K562 (cell line): ENCODE data around the gene XRRA1. TPM values are rescaled to one million over a fixed set of nuclear protein-coding genes. Genes with fewer than 3 reads are reported as not detected.

Source experiments
- ATAC-seq: fragments of 200-7000 bp; cut with Tn5 transposase; 3 replicates; pipeline ENCODE4 v1.9.1; 2020; ENCODE audit warnings: moderate library complexity
- BruUV-seq: library from RNA; stranded (reverse); fragments of 400-500 nt; replicated peaks from 2 replicates; lab custom pipeline; 2021; lab: Mats Ljungman, UMichigan
- CTCF ChIA-PET: fragments of 300-600 bp; formaldehyde crosslinking; extraction: SDS; loops from one replicate; lab custom pipeline; 2021; ENCODE audit warnings: low intra/inter-chr PET ratio; lab: Yijun Ruan, JAX
- POLR2A ChIA-PET: fragments of 300-600, 350-650 bp; sonication (Branson Sonifier 250); formaldehyde crosslinking; extraction: SDS; loops from one replicate; lab custom pipeline; 2021; ENCODE audit warnings: antibody characterized with exemption, inconsistent platforms; lab: Yijun Ruan, JAX
- DNase-seq, 4 experiments: peaks; one replicate each; pipeline versions ENCODE4 v3.0.0 to v3.0.0-alpha.2; 2011 to 2018; ENCODE audit warnings: low spot score in 3 of 4, mixed read lengths in 3 of 4; ENCODE audit errors: extremely low read depth in 1 of 4
- FAIRE-seq: peaks from 2 replicates; lab custom pipeline; 2011; peaks lifted over from hg19 to GRCh38; lab: Jason Lieb, UNC
- H2AFZ ChIP-seq: 2 replicates; pipeline ENCODE4 v1.6.0; 2011; ENCODE audit warnings: low read depth, low read length, control low read depth, inconsistent platforms
- H3K27ac ChIP-seq: fragments of 200-600 bp; 3 replicates; pipeline ENCODE4 v1.8.0; 2011; ENCODE audit warnings: low read depth, mild to moderate bottlenecking, control low read depth, inconsistent platforms, low read length, moderate library complexity, mixed read lengths; ENCODE audit errors: extremely low read depth
- H3K27me3 ChIP-seq, 2 experiments: fragments of 300-600 bp in 1 of 2; 2 replicates in 1 of 2; 3 replicates in 1 of 2; pipeline versions ENCODE4 v1.6.0 to v1.8.0; 2011; ENCODE audit warnings: inconsistent platforms in 2 of 2, low read length in 2 of 2, mild to moderate bottlenecking in 1 of 2, mixed read lengths in 1 of 2, moderate library complexity in 1 of 2; ENCODE audit not compliant: control insufficient read depth in 2 of 2, insufficient read depth in 2 of 2
- H3K36me3 ChIP-seq: fragments of 300-600 bp; 3 replicates; pipeline ENCODE4 v1.8.0; 2011; ENCODE audit warnings: mild to moderate bottlenecking, low read length, inconsistent platforms; ENCODE audit not compliant: control insufficient read depth, insufficient read depth
- H3K4me1 ChIP-seq, 2 experiments: fragments of 200-600 bp in 1 of 2; replicated peaks in 1 of 2; 2 replicates in 1 of 2; 3 replicates in 1 of 2; pipeline versions ENCODE4 v1.5.1 to v1.8.0; 2011; ENCODE audit warnings: inconsistent platforms in 2 of 2, low read length in 2 of 2, mild to moderate bottlenecking in 1 of 2, mixed read lengths in 1 of 2, moderate library complexity in 1 of 2; ENCODE audit not compliant: control insufficient read depth in 2 of 2, insufficient read depth in 2 of 2
- H3K4me2 ChIP-seq: 2 replicates; pipeline ENCODE4 v1.6.1; 2011; ENCODE audit warnings: low read length, control low read depth, inconsistent platforms, mixed read lengths; ENCODE audit not compliant: insufficient read depth
- H3K4me3 ChIP-seq: fragments of 200-600 bp; sonication (generic), shearing (Covaris generic); 2 replicates; pipeline ENCODE4 v1.5.1; 2016; ENCODE audit warnings: control low read depth, inconsistent platforms
- H3K79me2 ChIP-seq: fragments of 200-600 bp; 3 replicates; pipeline ENCODE4 v1.8.0; 2011; ENCODE audit warnings: low read length, inconsistent platforms; ENCODE audit not compliant: control insufficient read depth, insufficient read depth
- H3K9ac ChIP-seq, 2 experiments: 2 replicates each; pipeline versions ENCODE4 v1.6.0 to v1.6.1; 2011; ENCODE audit warnings: low read depth in 2 of 2, low read length in 2 of 2, control low read depth in 1 of 2, inconsistent platforms in 1 of 2, mild to moderate bottlenecking in 1 of 2, mixed read lengths in 1 of 2; ENCODE audit not compliant: insufficient read depth in 1 of 2
- H3K9me1 ChIP-seq: one replicate; pipeline ENCODE4 v1.6.0; 2011; ENCODE audit warnings: inconsistent platforms, mild to moderate bottlenecking, low read length, moderate library complexity; ENCODE audit not compliant: control insufficient read depth, insufficient read depth
- H3K9me3 ChIP-seq: replicated peaks from 2 replicates; pipeline ENCODE4 v1.5.1; 2011; ENCODE audit warnings: low read depth, low read length, inconsistent platforms; ENCODE audit not compliant: control insufficient read depth, insufficient read depth
- H4K20me1 ChIP-seq: replicated peaks from 2 replicates; pipeline ENCODE4 v1.6.1; 2011; ENCODE audit warnings: low read length, inconsistent platforms, mixed read lengths; ENCODE audit not compliant: control insufficient read depth, insufficient read depth
- ZBTB40 ChIP-seq, 2 experiments: fragments of 450-650 bp in 1 of 2; sonication (generic) in 1 of 2; formaldehyde crosslinking in 1 of 2; IDR thresholded peaks; 2 replicates each; pipeline versions ENCODE4 v1.7.1 to v1.9.0; 2016 to 2022; ENCODE audit warnings: inconsistent platforms in 1 of 2, mild to moderate bottlenecking in 1 of 2, missing genetic modification reagents in 1 of 2
- WGBS: fragments of 100-300 bp; shearing (Covaris generic); methylation state at CpG from one replicate; pipeline ENCODE4 v1.1.6; 2016; ENCODE audit warnings: low coverage, mixed read lengths; ENCODE audit not compliant: insufficient coverage; ENCODE audit errors: missing lambda C conversion rate; 5-methylcytosine and 5-hydroxymethylcytosine counted together
- in situ Hi-C: fragments of 300-500 bp; cut with MboI; formaldehyde crosslinking; loops from 4 replicates; pipeline ENCODE4 v1.15.0; 2018; ENCODE audit warnings: inconsistent platforms, mixed read lengths
- intact Hi-C: fragments of 100-400 bp; cut with micrococcal nuclease; formaldehyde crosslinking; loops from 2 replicates; pipeline ENCODE4 v1.14.2; 2022
- polyA plus RNA-seq, 8 experiments: library from polyadenylated mRNA; depleted of rRNA in 4 of 8; stranded (reverse) in 5 of 8; unstranded in 3 of 8; fragments of >200 nt; fragmentation: Nextera tagmentation in 2 of 8; fragmentation: Illumina TruSeq in 1 of 8; extraction: Ambion mirVana in 2 of 8; extraction: Trizol in 1 of 8; gene quantifications; 2 replicates each; pipeline versions ENCODE4 v1.2.1 to v1.2.3, GENCODE V29; 2011 to 2014; ENCODE audit warnings: inconsistent platforms in 1 of 8, missing spikeins in 1 of 8
- total RNA-seq, 7 experiments: library from RNA; depleted of rRNA in 6 of 7; stranded (reverse); fragments of >200 nt in 6 of 7; fragmentation: Illumina TruSeq in 2 of 7; extraction: Trizol in 2 of 7; gene quantifications; 2 replicates each; pipeline versions ENCODE4 v1.2.1 to v1.2.3, GENCODE V29; 2011 to 2021; ENCODE audit warnings: low replicate concordance in 1 of 7
- TF ChIP-seq, protein P1 (sequence below): fragments of 450-650 bp; IDR thresholded peaks from 2 replicates; pipeline ENCODE4 v1.6.1; 2018; ENCODE audit not compliant: partially characterized antibody
- TF ChIP-seq, protein P2 (sequence below): sonication (generic); IDR thresholded peaks from 2 replicates; pipeline ENCODE4 v1.6.1; 2016

XRRA1 gene
- total and polyA plus RNA-seq, 9 of the 15 experiments (the other 6 are each of a cell fraction or from before 2014, with no cell fraction given), result 5.0 to 22.5 (median 16.0) TPM

DNA sequence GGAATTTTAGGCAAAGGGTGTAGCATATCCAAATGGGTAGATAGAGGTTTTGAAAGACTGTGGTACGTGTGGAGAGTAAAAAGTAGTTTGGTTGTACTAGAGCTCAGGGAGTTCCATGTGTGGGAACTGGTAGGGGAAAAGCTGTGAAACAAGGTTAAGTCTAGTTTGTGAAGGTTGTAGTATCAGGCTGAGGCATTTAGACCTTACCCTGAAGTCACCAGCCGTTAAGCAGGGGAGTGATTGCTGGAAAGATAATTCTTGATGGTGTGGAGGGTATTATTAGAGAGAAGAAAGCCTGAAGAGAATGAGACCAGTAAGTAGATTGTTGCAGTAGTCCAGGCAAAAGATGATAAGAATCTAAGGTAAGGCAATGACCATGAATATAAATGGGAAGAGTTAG lies 132.2 kb downstream of the XRRA1 start:
- Histone ChIP-seq H3K4me2 (no peak overlapping the region), H2AFZ (no peak overlapping the region), H3K4me3 (no peak overlapping the region), H3K27me3 (no peaks in the 10 kb centered on the region), H4K20me1 (no peaks in the 10 kb centered on the region), H3K9ac (no peak overlapping the region), H3K4me1 (peaks cover 0 to 19% of the 10 kb centered on the region in 2 experiments; a peak in 3 of 5 replicates), H3K27ac (no peak overlapping the region), H3K9me3 (no peaks in the 10 kb centered on the region), H3K79me2 (no peaks in the 10 kb centered on the region), H3K36me3 (peaks cover 54% of the 10 kb centered on the region), H3K9me1 (no peaks in the 10 kb centered on the region)
- no TSS peak for BruUV-seq
- ChIA-PET POLR2A (interaction anchor here (1.3 kb wide), 1 partner anchor 11 kb away, joined by 4 read pairs; no protein-coding TSS in a partner anchor), CTCF (no interaction called here)
- intact Hi-C loops, result no loop called here
- TF ChIP-seq ZBTB40 (IDR thresholded peaks at IDR 0.05) (no peak), ZBTB40 (CRISPR knock-in tag; IDR thresholded peaks at IDR 0.05) (no peak)
- TF ChIP-seq, protein P1, sequence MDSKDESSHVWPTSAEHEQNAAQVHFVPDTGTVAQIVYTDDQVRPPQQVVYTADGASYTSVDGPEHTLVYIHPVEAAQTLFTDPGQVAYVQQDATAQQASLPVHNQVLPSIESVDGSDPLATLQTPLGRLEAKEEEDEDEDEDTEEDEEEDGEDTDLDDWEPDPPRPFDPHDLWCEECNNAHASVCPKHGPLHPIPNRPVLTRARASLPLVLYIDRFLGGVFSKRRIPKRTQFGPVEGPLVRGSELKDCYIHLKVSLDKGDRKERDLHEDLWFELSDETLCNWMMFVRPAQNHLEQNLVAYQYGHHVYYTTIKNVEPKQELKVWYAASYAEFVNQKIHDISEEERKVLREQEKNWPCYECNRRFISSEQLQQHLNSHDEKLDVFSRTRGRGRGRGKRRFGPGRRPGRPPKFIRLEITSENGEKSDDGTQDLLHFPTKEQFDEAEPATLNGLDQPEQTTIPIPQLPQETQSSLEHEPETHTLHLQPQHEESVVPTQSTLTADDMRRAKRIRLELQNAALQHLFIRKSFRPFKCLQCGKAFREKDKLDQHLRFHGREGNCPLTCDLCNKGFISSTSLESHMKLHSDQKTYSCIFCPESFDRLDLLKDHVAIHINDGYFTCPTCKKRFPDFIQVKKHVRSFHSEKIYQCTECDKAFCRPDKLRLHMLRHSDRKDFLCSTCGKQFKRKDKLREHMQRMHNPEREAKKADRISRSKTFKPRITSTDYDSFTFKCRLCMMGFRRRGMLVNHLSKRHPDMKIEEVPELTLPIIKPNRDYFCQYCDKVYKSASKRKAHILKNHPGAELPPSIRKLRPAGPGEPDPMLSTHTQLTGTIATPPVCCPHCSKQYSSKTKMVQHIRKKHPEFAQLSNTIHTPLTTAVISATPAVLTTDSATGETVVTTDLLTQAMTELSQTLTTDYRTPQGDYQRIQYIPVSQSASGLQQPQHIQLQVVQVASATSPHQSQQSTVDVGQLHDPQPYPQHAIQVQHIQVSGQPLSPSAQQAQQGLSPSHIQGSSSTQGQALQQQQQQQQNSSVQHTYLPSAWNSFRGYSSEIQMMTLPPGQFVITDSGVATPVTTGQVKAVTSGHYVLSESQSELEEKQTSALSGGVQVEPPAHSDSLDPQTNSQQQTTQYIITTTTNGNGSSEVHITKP, result peak; percentile 32
- TF ChIP-seq, protein P2, sequence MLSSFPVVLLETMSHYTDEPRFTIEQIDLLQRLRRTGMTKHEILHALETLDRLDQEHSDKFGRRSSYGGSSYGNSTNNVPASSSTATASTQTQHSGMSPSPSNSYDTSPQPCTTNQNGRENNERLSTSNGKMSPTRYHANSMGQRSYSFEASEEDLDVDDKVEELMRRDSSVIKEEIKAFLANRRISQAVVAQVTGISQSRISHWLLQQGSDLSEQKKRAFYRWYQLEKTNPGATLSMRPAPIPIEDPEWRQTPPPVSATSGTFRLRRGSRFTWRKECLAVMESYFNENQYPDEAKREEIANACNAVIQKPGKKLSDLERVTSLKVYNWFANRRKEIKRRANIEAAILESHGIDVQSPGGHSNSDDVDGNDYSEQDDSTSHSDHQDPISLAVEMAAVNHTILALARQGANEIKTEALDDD, result peak; percentile 77
- DNase-seq (no peak), FAIRE-seq (no peak), ATAC-seq (no peak)
- 30% methylated on average over 2 of the region's 2 CpGs for WGBS
- in situ Hi-C loops, result no loop called here
